ENCODE data around the gene LCLAT1. TPM values are rescaled to one million over a fixed set of nuclear protein-coding genes. Genes with fewer than 3 reads are reported as not detected.
A peak's percentile ranks its signal among the peaks of the same experiment; 100 is the strongest.

The LCLAT1 gene
- total RNA-seq, 2 donors from 2014 or later: 14.8 to 43.9 TPM

DNA sequence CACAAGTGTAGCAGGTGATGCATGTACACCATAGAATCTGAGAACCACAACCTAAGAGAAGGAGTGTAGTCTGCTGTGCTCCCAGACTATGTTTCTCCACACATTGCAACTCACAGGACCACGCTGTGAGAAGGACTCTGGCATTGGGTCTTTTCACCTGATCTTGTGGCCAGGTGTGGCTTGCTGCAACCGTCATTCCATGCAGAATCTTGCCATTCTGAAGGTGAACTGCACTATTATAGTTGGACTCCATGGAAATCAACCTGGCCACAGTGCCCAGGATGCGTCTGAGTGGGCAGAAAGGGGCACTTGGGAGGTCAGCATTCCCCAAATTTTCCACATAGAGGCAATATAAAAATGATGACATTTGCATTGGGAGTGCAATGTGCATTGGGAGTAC, 237.9 kb downstream of the LCLAT1 start:
- H3K27ac ChIP-seq: no peak overlapping the region
- TF ChIP-seq, protein P1, sequence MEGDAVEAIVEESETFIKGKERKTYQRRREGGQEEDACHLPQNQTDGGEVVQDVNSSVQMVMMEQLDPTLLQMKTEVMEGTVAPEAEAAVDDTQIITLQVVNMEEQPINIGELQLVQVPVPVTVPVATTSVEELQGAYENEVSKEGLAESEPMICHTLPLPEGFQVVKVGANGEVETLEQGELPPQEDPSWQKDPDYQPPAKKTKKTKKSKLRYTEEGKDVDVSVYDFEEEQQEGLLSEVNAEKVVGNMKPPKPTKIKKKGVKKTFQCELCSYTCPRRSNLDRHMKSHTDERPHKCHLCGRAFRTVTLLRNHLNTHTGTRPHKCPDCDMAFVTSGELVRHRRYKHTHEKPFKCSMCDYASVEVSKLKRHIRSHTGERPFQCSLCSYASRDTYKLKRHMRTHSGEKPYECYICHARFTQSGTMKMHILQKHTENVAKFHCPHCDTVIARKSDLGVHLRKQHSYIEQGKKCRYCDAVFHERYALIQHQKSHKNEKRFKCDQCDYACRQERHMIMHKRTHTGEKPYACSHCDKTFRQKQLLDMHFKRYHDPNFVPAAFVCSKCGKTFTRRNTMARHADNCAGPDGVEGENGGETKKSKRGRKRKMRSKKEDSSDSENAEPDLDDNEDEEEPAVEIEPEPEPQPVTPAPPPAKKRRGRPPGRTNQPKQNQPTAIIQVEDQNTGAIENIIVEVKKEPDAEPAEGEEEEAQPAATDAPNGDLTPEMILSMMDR (IDR thresholded peaks at IDR 0.05): no peak
- DNase-seq (ENCODE audit: low spot score) (no peak), ATAC-seq (ENCODE audit: insufficient number of reproducible peaks, low FRiP score, low read depth) (no peak)
- H3K27me3 ChIP-seq (replicated peaks; ENCODE audit: insufficient read depth): no peaks in the 10 kb centered on the region
- no peak overlapping the region for H3K4me3 ChIP-seq
- no peaks in the 10 kb centered on the region for H3K9me3 ChIP-seq
- H3K4me1 ChIP-seq (ENCODE audit: control insufficient read depth in 1 of 2, low read depth in 2 of 2): peaks cover 12 to 44% of the 10 kb centered on the region in 2 donors
- H3K36me3 ChIP-seq: no peaks in the 10 kb centered on the region

DNA sequence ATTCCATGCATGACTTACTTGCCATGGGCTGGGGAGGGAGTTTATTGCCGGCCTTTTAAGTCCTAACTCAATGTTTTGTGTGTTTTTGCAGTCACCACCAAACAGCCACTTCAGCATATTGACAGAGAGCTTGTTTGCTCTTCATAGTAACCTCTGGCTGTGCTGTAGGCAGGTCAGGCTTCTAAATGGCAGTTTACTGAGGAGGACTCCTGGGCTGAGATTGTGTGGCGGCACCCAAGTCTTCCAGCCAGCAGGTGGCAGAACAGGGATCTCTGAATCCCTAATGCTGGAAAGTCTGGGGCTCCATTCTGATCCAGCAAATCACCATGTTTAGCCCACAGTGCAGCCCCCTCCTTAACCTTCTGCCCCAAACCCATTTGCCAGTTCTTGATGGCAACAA, 239.0 kb downstream of the LCLAT1 start:
- ATAC-seq (ENCODE audit: insufficient number of reproducible peaks, low FRiP score, low read depth) (no peak), DNase-seq (ENCODE audit: low spot score) (no peak)
- no peaks in the 10 kb centered on the region for H3K27me3 ChIP-seq (replicated peaks; ENCODE audit: insufficient read depth)
- no peak overlapping the region for H3K4me3 ChIP-seq
- H3K9me3 ChIP-seq: no peaks in the 10 kb centered on the region
- H3K36me3 ChIP-seq: no peaks in the 10 kb centered on the region
- TF ChIP-seq, protein P1 (IDR thresholded peaks at IDR 0.05): peak; percentile 23
- H3K4me1 ChIP-seq (ENCODE audit: control insufficient read depth in 1 of 2, low read depth in 2 of 2): peaks cover 20 to 54% of the 10 kb centered on the region in 2 donors
- H3K27ac ChIP-seq: peak overlapping the region in 1 of 2 donors; percentile 27

DNA sequence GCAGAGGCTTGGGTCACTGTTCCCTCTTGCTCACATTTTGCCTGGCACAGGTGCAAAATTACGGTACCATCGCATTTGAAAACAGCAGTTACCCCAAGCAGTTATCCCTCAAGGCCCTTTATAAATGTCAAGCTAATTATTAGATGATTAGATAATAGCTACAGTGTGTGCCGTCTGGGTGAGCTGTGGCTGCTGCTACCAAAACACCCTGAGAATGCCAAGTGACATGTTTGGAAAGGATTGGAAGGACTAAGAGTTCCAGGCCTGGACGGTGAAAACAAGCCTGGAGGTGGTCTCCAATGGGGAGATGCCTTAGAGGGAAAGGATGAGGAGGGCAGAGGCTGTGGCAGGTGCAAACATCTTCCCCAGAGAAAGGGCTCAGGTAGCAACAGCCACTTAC, 239.6 kb downstream of the LCLAT1 start:
- H3K4me1 ChIP-seq (ENCODE audit: control insufficient read depth in 1 of 2, low read depth in 2 of 2): peaks cover 20 to 58% of the 10 kb centered on the region in 2 donors
- no peaks in the 10 kb centered on the region for H3K36me3 ChIP-seq
- TF ChIP-seq, protein P1 (IDR thresholded peaks at IDR 0.05): no peak
- peak overlapping the region in 1 of 2 donors; percentile 27 for H3K27ac ChIP-seq
- H3K4me3 ChIP-seq: no peak overlapping the region
- no peak for ATAC-seq (ENCODE audit: insufficient number of reproducible peaks, low FRiP score, low read depth)
- no peak for DNase-seq (ENCODE audit: low spot score)
- no peaks in the 10 kb centered on the region for H3K9me3 ChIP-seq
- H3K27me3 ChIP-seq (replicated peaks; ENCODE audit: insufficient read depth): no peaks in the 10 kb centered on the region

DNA sequence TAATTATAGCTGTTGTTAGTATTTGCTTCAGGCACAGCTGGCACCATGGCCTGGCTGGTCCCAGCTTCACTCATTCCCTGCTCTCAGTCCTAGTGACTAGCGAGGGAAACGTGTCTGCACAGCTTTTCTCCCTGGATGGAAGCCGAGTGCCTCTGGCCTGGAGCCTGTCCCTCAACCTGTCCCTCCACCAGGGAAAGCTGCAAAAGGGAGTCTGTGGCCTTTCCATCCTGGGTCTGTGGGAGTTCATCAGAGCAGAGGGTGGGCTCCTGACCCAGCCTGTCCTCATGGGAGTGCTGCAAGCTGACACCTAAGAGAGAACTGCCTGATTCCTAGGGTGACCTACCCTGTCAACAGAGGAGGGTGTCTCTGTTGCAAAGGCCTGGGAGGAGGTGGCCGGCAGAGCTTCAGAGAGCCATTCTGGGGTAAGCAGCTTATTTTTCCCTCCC, 241.9 kb downstream of the LCLAT1 start:
- H3K27ac ChIP-seq: peak overlapping the region; percentile 97 to 99
- peaks cover 25 to 81% of the 10 kb centered on the region in 2 donors for H3K4me1 ChIP-seq (ENCODE audit: control insufficient read depth in 1 of 2, low read depth in 2 of 2)
- ATAC-seq (ENCODE audit: insufficient number of reproducible peaks, low FRiP score, low read depth) (peak; percentile 39), DNase-seq (ENCODE audit: low spot score) (no peak)
- H3K27me3 ChIP-seq (replicated peaks; ENCODE audit: insufficient read depth): no peaks in the 10 kb centered on the region
- H3K9me3 ChIP-seq: no peaks in the 10 kb centered on the region
- H3K36me3 ChIP-seq: no peaks in the 10 kb centered on the region
- H3K4me3 ChIP-seq: no peak overlapping the region
- TF ChIP-seq, protein P1 (IDR thresholded peaks at IDR 0.05): no peak

DNA sequence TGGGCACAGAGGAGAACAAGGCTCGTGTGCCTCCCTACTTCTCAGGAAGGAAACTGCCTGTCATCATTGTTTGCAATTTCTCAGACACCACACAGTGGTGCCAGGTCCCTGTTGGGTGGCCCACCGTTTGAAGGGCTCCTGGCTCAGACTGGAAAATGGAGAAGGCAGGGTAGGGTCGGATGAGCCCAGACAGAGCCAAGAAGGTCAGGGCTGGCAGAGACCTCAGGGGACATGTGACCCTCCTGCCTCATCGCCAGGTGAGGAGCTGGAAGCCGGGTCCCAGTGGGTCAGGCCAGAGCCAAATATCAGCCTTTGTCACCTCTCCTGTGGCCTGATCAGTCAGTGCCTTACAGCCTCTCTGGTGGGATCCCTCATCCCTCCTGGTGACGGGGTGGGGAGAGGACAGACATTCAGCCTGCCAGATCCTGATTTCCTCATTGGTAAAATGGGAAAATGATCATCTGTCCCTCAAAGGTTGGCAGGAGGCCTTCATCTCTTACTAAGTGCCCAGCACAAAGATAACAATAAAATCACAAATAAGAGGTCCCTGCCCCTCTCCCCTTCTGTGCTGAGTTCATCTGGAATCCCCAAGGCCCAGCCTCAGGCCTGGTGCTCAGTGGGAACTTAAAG, 242.6 kb downstream of the LCLAT1 start:
- no peak for DNase-seq (ENCODE audit: low spot score)
- ATAC-seq (ENCODE audit: insufficient number of reproducible peaks, low FRiP score, low read depth): no peak
- H3K36me3 ChIP-seq: no peaks in the 10 kb centered on the region
- H3K4me1 ChIP-seq (ENCODE audit: control insufficient read depth in 1 of 2, low read depth in 2 of 2): peaks cover 30 to 88% of the 10 kb centered on the region in 2 donors
- H3K27ac ChIP-seq: peak overlapping the region; percentile 97 to 99
- H3K9me3 ChIP-seq: no peaks in the 10 kb centered on the region
- H3K27me3 ChIP-seq (replicated peaks; ENCODE audit: insufficient read depth): no peaks in the 10 kb centered on the region
- H3K4me3 ChIP-seq: no peak overlapping the region
- TF ChIP-seq, protein P1 (IDR thresholded peaks at IDR 0.05): no peak
